Activated CD8-positive, alpha-beta T cell treated with anti-CD3 and anti-CD28 coated beads for 36 hours (primary cell): Measurements from ENCODE around the gene DTD2. TPM values are rescaled to one million over a fixed set of nuclear protein-coding genes. Genes with fewer than 3 reads are reported as not detected.
A peak's percentile ranks its signal among the peaks of the same experiment; 100 is the strongest.

Source experiments
- ATAC-seq: fragments of 200-7000 bp; cut with Tn5 transposase; one replicate; pipeline ENCODE4 v1.10.0; 2021; ENCODE audit warnings: mild to moderate bottlenecking, moderate library complexity
- CTCF ChIA-PET: fragments of 350-600 bp; sonication (Branson Sonifier 250); formaldehyde crosslinking; loops from one replicate; lab custom pipeline; 2021; ENCODE audit warnings: antibody characterized with exemption; lab: Charles Lee
- POLR2A ChIA-PET: fragments of 350-600 bp; sonication (Branson Sonifier 250); formaldehyde crosslinking; loops from one replicate; lab custom pipeline; 2021; ENCODE audit warnings: antibody characterized with exemption; lab: Charles Lee
- DNase-seq: peaks from one replicate; pipeline ENCODE4 v3.0.0-alpha.2; 2020
- H3K27ac Mint-ChIP-seq: one replicate; pipeline ENCODE4 v1.8.0; 2021; ENCODE audit warnings: mild to moderate bottlenecking, mixed read lengths
- H3K27me3 Mint-ChIP-seq: one replicate; pipeline ENCODE4 v1.8.0; 2021; ENCODE audit warnings: mixed read lengths
- H3K36me3 Mint-ChIP-seq: one replicate; pipeline ENCODE4 v1.8.0; 2021; ENCODE audit warnings: low read depth, mixed read lengths
- H3K4me1 Mint-ChIP-seq: one replicate; pipeline ENCODE4 v1.8.0; 2021; ENCODE audit warnings: low read depth, mixed read lengths
- H3K4me3 Mint-ChIP-seq: one replicate; pipeline ENCODE4 v1.8.0; 2021; ENCODE audit warnings: mild to moderate bottlenecking, moderate library complexity, mixed read lengths
- H3K9me3 Mint-ChIP-seq: one replicate; pipeline ENCODE4 v1.8.0; 2021; ENCODE audit warnings: mixed read lengths
- intact Hi-C: fragments of 100-400 bp; cut with micrococcal nuclease; formaldehyde crosslinking; loops from one replicate; pipeline ENCODE4 v1.10.0; 2022
- total RNA-seq, 2 experiments: library from RNA; stranded (reverse); gene quantifications; one replicate each; pipeline ENCODE4 v1.2.3, GENCODE V29; 2021
- TF ChIP-seq, protein P1 (sequence below): fragments of 200-600 bp; IDR thresholded peaks from one replicate; pipeline ENCODE4 v1.8.0; 2022; ENCODE audit warnings: antibody characterized with exemption, mild to moderate bottlenecking

DTD2 gene
- total RNA-seq, 2 experiments from 2014 or later = 25.4 to 25.6 TPM

- no peaks in the 10 kb centered on the region for H3K9me3 Mint-ChIP-seq
- H3K27me3 Mint-ChIP-seq = no peaks in the 10 kb centered on the region
- no peak for DNase-seq
- H3K4me1 Mint-ChIP-seq = peaks cover 9% of the 10 kb centered on the region
- POLR2A ChIA-PET = no interaction called here
- TF ChIP-seq, protein P1, sequence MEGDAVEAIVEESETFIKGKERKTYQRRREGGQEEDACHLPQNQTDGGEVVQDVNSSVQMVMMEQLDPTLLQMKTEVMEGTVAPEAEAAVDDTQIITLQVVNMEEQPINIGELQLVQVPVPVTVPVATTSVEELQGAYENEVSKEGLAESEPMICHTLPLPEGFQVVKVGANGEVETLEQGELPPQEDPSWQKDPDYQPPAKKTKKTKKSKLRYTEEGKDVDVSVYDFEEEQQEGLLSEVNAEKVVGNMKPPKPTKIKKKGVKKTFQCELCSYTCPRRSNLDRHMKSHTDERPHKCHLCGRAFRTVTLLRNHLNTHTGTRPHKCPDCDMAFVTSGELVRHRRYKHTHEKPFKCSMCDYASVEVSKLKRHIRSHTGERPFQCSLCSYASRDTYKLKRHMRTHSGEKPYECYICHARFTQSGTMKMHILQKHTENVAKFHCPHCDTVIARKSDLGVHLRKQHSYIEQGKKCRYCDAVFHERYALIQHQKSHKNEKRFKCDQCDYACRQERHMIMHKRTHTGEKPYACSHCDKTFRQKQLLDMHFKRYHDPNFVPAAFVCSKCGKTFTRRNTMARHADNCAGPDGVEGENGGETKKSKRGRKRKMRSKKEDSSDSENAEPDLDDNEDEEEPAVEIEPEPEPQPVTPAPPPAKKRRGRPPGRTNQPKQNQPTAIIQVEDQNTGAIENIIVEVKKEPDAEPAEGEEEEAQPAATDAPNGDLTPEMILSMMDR = no peak
- H3K36me3 Mint-ChIP-seq = no peaks in the 10 kb centered on the region
- intact Hi-C loops = no loop called here
- CTCF ChIA-PET = interaction anchor here (1.0 kb wide), 1 partner anchor 14 kb away, joined by 3 read pairs; no protein-coding TSS in a partner anchor
- H3K4me3 Mint-ChIP-seq = no peak overlapping the region
- no peak for ATAC-seq
- H3K27ac Mint-ChIP-seq = no peak overlapping the region
Measured at GRCh38 chr14:31461545-31461944, 4.2 kb upstream of the DTD2 start.

DNA sequence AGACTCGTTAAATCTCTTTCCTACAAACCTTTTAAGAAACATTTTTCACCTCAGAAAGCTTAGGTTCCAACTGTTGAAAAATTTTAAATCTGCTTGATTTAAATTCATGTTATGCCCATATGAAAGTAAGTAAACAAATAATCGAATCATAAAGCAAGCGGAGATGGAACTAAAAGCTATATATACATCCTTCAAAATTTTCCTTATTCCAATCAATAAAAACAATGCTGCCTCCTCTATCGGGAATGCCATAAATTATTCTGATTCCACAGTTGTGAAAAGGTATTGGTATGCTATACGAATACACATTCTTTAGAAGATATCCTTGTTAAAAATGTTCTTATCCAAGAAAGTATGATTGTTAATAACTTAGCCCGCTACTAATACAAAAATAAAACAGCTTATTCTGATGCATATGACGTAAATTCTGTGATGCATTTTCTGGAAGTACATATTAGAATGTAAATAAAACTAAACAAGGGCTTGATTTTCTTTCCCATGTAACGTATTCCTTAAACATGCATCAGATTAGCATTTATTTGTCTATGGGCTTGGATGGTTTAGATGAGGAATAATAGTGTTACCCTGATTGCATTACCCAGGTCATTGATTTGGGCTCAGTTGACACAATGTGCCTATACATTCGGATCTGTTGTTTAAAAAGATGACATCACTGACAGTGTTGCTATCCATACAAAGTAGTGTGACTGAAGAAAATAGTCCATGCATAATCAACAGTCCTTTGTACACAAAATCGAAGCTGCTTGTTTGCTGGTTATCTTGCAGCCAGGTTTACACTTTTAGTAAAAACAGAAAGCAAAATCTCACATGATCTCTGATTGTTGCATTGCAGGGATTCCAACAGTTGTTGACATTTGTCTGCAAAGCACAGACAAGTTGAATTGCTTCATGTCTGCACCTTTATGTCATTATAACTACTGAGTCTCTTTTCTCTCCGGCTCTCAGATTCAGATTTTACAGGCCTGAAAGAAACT lies 656 bp upstream of the DTD2 start:
- ATAC-seq (no peak), DNase-seq (no peak)
- ChIA-PET POLR2A (interaction anchor here (0.6 to 1.8 kb wide), 4 partner anchors 37 to 620 kb away, joined by 3 to 16 read pairs (median 4); partner anchors contain the start of gene HEATR5A), CTCF (interaction anchor here (1.0 to 2.2 kb wide), 3 partner anchors 37 to 797 kb away, joined by 3 to 7 read pairs (median 4); partner anchors contain the start of gene HEATR5A)
- peak overlapping the region; percentile 89 for H3K4me3 Mint-ChIP-seq
- H3K36me3 Mint-ChIP-seq = peaks cover 4% of the 10 kb centered on the region
- H3K4me1 Mint-ChIP-seq = peaks cover 24% of the 10 kb centered on the region
- H3K27me3 Mint-ChIP-seq = no peaks in the 10 kb centered on the region
- peak overlapping the region; percentile 94 for H3K27ac Mint-ChIP-seq
- H3K9me3 Mint-ChIP-seq = no peaks in the 10 kb centered on the region
- intact Hi-C loops = loop anchor here (5.0 kb wide), 1 partner anchor 36 kb away; the partner anchor contains the start of gene HEATR5A
- TF ChIP-seq, protein P1 = no peak

DNA sequence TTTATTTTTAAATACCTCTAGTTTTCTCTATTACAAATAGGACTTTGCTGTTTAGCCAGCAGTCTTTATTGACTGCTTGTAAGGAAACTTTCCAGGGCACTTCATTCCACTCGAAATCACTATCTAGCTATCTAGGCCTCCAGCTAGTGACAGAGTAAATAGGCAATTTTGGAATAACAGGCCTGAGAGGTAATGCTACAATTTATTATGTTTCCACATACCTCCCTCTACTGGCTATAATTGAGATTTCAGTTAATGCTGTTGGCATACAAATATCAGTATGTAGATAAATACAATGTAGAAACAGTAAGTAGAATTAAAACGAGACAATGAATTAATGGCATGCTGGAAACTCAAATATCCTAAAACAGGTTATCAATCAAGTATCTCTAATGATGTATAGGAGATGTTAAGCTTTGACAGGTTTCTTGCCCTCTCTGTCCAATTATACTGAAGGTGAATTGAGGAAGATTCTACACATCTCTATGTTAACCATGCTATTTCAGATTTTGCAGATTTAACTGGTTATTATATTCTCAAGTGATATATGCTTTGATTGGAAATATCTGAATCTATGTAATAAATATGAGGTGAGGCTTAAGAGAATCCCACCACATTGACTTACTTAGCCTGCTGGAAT lies 7.2 kb downstream of the DTD2 start:
- intact Hi-C loops = no loop called here
- TF ChIP-seq, protein P1 = peak; percentile 62
- H3K9me3 Mint-ChIP-seq = no peaks in the 10 kb centered on the region
- DNase-seq = no peak
- no peak overlapping the region for H3K4me3 Mint-ChIP-seq
- H3K4me1 Mint-ChIP-seq = peaks cover 8% of the 10 kb centered on the region
- no peak overlapping the region for H3K27ac Mint-ChIP-seq
- H3K36me3 Mint-ChIP-seq = peaks cover 23% of the 10 kb centered on the region
- no peaks in the 10 kb centered on the region for H3K27me3 Mint-ChIP-seq
- POLR2A ChIA-PET = no interaction called here
- ATAC-seq = peak; percentile 65
- CTCF ChIA-PET = interaction anchor here (0.8 to 3.9 kb wide), 17 partner anchors 10 to 300 kb away, joined by 3 to 21 read pairs (median 4); partner anchors contain the start of gene HEATR5A

GRCh38 chr14:31449136-31449535 lies 8.2 kb downstream of the DTD2 start:
- H3K36me3 Mint-ChIP-seq = peaks cover 25% of the 10 kb centered on the region
- H3K4me1 Mint-ChIP-seq = peaks cover 4% of the 10 kb centered on the region
- POLR2A ChIA-PET = no interaction called here

More at GRCh38 chr14:31449136-31449535, 8.2 kb downstream of the DTD2 start:
- intact Hi-C loops = no loop called here
- ATAC-seq = no peak
- no peaks in the 10 kb centered on the region for H3K9me3 Mint-ChIP-seq
- CTCF ChIA-PET = interaction anchor here (0.9 to 3.9 kb wide), 12 partner anchors 14 to 299 kb away, joined by 3 to 21 read pairs (median 4); partner anchors contain the start of gene HEATR5A
- no peak for DNase-seq
- no peak overlapping the region for H3K4me3 Mint-ChIP-seq
- H3K27me3 Mint-ChIP-seq = no peaks in the 10 kb centered on the region
- TF ChIP-seq, protein P1 = no peak
- H3K27ac Mint-ChIP-seq = no peak overlapping the region
